Stimulated activated CD4-positive, alpha-beta T cell treated with anti-CD3 and anti-CD28 coated beads, Interleukin-4, amount 100 ng/mL, for 1 hour (primary cell): Measurements from ENCODE around the gene PAK1.
"Not testable (repeated sequence)": the region's sequence is repeated elsewhere in the genome, so short reads cannot be mapped to it uniquely, and the experiment has no call there.

ENCODE experiments used
- DNase-seq: peaks from one replicate; pipeline ENCODE4 v3.0.0-alpha.2; 2020

The PAK1 gene

DNA sequence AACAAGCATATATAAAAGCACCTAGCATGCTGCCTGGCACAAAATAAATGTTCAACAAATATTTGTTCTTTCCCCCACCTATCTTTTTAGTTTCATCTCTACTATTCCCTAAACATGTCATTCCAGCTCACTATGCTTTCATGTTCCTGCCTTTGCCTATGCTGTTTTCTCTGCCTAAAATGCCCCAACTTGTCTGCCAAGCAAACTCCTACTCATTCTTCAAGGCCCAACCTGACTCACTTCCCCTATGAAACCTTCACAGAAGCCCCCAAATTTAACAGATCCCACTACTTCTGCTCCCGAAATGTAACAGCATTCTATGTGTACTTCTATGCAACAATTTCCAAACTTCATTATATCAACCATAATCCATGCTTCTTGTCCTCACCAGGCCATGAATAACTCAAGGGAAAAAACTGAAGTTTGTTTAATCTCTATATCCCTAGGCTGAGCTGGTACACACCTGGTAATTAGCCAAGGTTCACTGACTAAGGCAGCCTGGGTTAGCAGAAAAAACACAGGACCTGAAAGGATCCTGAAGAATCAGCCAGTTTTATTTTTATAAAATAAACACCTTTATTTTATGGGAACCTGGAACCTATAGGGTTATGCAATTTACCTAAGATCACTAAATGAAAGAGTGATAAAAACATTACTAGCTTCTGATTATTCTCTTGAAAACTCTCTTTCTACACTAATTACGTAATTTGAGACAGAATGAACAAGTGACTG lies 72.2 kb downstream of the PAK1 start:
- DNase-seq: no peak

DNA sequence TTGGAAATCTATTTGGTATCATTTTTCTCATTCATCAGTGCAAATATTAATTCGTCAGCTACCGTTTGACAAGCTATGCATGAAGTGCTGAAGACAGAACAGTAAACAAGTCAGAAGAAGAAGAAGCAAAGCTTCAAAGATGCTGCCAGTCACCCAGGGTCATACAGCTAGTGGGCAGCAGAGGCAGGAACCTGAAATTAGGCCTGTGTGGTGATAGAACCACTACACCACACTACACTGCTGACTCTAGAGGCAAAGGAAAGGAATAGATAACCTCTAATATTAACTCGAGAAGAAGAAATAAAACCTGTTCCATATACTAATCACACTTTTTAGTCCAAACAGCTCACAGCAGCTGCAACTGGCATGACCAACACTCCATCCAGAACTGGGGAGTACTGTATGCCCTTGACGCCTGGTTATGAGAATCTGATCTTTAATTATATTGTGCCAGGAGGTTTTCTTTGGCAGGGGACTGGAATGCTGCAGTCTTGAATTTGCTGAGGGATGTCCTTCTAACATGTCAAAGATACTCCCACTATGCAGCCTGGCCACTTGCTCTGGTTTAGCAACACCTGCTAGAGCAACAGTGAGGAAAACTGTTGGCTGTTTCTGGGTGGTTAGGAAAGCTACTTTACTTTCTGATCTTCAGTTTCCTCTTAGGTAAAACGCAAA lies 73.0 kb downstream of the PAK1 start:
- DNase-seq: no peak

DNA sequence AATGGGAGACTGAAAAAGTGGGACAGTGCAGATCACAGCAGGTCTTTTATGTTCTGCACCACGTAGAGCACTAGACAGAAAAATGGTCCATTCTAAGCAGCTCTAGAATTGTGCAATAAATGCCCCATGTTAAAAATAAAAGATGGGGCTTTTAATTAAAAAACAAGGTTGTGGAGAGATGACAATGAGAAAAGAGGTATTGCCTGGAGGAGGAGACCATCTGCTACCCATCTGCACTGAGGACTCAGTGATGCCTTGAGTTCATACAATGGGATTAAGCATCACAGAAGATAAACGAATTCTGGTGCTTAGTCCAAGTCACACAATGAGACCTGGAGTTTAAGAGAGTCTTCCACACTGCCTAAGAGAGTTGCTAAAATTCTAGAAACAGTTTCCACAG lies 73.6 kb downstream of the PAK1 start:
- DNase-seq: no peak

DNA sequence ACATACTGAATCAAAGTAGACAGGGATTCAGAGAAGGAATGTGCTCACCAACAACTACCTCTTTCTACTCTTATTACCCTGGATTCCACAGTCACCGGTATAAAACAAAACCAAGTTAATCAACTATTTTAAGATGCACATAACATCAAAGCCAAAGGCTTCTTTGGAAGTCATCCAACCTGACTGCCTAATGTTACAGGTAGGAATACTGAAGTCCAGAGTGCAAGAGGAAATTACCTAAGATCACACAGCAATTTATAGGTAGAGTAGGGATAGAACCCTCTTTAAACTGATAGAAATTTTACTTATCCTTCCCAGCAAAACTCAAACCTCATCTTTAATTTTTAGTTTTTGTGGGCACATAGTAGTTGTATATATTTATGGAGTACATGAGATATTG lies 76.3 kb downstream of the PAK1 start:
- no peak for DNase-seq

DNA sequence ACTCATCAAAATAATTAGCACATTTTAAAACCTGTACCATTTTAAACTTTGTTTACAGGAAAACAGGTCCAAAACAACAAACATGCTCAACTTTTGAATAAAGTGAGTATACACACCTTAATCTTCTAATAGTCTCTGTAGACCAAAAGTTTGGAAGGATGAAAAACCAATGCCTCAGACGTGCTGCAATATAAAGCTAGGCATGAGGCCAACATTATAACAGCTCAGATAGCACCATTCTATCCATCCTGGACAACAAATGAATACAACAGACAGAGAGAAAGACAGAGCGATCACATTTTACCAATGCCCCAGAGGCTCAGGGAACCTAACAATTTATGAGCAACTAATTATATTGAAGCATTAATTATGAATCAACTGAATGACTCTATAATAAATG lies 77.0 kb downstream of the PAK1 start:
- DNase-seq: no peak

DNA sequence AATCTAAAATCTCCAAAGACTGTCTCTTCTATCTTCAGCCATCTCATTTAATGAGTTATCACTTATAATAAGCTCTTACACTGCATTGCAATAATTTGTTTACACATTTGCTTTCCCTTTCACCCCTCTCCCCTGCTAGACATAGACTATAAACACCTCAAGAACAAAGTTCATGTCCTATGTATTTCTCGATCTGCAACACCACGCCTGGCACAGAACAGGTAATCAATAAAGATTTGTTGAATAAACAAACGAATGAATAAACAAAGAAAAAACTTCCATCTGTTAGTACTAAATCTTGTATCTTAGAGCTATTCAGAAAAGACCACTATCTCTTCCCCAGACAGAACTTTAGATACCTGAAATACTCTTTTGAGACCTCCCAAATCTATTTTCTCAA lies 77.6 kb downstream of the PAK1 start:
- DNase-seq: no peak

- DNase-seq: no peak
Measured at GRCh38 chr11:77395460-77396173, 78.3 kb downstream of the PAK1 start.

DNA sequence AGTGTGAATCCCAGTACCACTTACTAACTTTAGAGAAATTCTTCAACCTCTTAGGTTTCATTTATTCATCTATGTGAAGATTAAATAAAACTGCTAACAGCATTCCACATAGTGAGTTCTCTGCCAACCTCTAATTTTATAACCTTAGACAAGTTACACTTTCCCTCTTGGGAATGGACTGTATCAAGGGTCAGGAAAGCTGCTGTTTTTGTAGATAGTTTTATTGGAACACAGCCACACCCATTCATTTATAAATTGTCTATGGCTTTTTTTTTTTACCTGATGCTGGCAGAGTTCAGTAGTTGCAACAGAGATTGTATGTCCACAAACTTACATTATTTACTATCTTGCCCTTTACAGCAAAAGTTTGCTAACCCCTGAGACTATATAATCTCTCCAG lies 81.1 kb downstream of the PAK1 start:
- DNase-seq: no peak

DNA sequence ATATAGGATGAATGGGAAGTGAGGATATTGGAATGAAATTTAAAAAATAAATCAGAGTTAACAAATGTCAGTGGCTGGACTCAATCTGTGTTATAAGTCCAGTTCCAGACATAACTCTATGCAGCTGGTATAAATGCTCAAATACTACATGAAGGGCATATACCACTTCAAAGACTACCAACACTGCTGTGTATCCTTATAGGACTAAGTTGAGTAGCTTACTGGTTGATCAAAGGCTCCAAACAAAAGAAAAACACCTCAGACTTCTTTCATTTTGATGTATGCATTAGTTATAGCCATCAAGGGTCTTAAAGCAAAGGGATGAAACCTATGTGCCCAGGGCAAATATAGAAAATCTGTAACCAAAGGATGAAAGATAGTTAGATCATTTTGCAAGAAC lies 86.2 kb downstream of the PAK1 start:
- DNase-seq: no peak

DNA sequence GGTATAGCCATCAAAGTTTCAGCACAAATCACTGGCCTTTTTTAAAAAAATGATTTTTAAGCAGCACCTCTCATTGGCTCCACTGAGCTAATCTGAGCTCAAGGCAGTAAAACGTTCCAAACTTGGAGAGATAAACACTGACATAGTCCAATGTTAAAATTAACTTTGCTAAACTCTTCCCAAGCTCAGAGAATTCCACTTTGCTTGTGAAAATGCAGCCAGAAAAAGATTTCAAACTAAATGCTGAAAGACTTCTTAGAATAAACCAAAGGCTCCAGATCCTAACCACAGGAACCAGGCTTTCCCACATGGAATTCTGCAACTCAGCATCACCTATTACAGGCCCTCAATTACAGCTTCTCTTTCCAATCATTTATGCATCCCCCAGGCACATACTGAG lies 87.7 kb downstream of the PAK1 start:
- DNase-seq: no peak

DNA sequence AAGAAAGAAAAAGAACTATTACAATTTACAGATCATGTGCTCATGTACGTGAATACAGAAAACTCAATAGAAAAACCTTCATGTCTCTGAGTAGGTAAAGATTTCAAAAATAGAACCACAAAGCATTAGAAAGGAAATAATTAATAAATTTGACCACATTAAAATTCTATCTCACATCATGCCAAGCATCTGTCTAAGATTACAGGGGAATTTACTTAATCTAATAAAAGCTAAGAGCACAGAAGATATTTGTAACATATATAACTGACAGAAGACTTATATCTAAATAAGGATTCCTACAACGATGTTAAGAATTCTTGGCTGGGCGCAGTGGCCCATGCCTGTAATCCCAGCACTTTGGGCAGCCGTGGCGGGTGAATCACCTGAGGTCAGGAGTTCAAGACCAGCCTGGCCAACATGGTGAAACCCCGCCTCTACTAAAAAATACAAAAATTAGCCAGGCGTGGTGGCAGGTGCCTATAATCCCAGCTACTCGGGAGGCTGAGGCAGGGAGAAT lies 88.6 kb downstream of the PAK1 start:
- DNase-seq: not testable (repeated sequence)

- DNase-seq: no peak
Measured at GRCh38 chr11:77384571-77384970, 89.3 kb downstream of the PAK1 start.

GRCh38 chr11:77383349-77383748 lies 90.5 kb downstream of the PAK1 start:
- DNase-seq: not testable (repeated sequence)

- no peak for DNase-seq
Measured at GRCh38 chr11:77381729-77382665, 91.9 kb downstream of the PAK1 start.

DNA sequence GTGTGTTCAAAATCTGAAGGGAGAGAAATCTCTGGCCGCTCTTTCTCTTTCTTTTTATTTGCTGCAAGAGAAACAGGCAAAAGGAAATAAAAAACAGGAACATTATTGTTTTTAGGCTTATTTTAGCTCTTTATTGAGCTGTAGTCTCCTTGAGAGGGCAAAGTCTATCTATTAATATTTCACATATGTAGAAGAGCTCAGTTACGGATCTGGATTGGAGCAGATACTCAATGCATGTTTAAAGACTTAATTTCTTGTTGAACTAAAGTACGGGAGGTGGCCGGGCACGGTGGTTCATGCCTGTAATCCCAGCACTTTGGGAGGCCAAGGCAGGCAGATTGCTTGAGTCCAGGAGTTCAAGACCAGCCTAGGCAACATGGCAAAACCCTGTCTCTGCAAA lies 94.0 kb downstream of the PAK1 start:
- DNase-seq: no peak

DNA sequence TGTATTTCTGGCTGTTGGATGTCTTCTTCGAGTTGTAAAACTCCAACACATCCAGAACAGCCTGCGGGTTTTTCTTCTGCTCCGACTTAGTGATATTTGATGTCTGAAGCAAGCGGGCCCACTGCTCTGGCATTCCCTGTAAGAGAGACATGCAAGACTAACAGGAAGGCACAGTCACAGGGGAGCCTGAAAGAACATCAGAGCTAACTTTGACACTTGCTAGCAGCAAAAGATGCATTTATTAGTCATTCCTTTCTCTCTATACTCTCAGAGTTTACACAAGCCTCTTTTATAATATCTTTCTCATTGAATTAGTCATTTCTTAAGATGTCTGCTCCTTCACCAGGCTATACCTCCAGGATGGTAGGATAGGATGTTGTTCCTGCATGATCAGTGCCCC lies 94.6 kb downstream of the PAK1 start:
- DNase-seq: no peak

- no peak for DNase-seq
Measured at GRCh38 chr11:77377734-77378133, 96.2 kb downstream of the PAK1 start.

GRCh38 chr11:77375107-77375506 lies 98.8 kb downstream of the PAK1 start:
- no peak for DNase-seq

DNA sequence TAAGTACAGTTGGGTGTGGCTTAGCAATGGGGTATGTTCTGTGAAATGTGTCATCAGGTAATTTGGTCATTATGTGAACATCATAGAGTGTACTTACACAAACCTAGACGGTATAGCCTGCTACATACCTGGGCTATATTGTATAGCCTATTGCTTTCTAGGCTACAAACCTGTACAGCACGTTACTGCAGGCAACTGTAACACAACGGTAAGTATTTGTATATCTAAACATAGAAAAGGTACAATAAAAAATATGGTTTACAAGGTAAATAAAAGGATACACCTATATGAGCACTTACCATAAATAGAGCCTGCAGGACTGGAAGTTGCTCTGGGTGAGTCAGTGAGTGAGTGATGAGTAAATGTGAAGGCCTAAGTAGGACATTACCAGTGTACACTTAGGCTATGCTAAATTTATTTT lies 99.3 kb downstream of the PAK1 start:
- DNase-seq: no peak

GRCh38 chr11:77374108-77374507 lies 99.8 kb downstream of the PAK1 start:
- no peak for DNase-seq

GRCh38 chr11:77372726-77373125 lies 101.2 kb downstream of the PAK1 start:
- no peak for DNase-seq

- no peak for DNase-seq
Measured at GRCh38 chr11:77371646-77372045, 102.2 kb downstream of the PAK1 start.

DNA sequence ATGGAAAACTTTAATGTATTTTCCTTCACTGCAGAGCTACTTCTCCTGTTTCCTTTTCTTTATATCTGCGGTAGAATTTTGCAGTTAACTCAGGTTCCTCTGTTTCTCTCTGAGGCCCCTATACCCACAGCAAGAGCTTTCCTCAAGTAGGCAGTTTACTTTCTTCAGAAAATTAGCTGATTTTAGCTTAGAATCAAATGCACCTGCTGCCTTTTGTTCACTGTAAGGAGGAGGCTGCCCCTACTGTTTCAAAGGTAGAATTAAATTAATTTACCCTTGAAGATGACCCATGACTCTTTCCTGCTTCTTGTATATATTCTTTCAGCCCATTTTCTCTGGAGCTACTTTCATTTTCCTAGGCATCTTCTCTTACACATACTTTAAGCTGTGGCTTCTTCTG lies 103.7 kb downstream of the PAK1 start:
- no peak for DNase-seq
